ENCODE data around the gene ITGA8. TPM values are rescaled to one million over a fixed set of nuclear protein-coding genes. Genes with fewer than 3 reads are reported as not detected.

Gene ITGA8
- total and polyA plus RNA-seq, 8 donors = 1.7 to 55.8 (median 22.0) TPM

DNA sequence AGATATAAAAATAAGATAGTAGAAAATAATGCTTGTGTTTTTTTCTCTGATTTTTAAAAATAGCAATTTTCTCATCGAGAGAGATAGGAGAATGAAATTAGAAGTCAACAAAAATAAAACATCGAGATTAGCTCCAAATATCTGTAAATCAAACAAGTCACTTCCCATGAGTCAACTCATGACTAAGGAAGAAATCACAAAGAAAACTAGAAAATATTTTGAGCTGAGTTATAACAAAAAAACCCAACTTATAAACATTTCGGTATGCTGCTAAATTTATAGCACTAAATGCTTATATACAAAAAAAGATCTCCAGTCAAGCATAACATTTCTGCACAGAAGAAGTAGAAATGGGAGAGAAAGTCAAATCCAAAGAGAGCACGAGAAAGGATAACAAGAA lies 140.1 kb downstream of the ITGA8 start:
- intact Hi-C loops (cut with DNase I; ENCODE audit: low total_unique reads) = no loop called here
- no peak for TF ChIP-seq POLR2AphosphoS5 (IDR thresholded peaks at IDR 0.05)
- no peak for TF ChIP-seq POLR2A (IDR thresholded peaks at IDR 0.05)
- TF ChIP-seq EP300 (IDR thresholded peaks at IDR 0.05) = no peak
- TF ChIP-seq, protein P1, sequence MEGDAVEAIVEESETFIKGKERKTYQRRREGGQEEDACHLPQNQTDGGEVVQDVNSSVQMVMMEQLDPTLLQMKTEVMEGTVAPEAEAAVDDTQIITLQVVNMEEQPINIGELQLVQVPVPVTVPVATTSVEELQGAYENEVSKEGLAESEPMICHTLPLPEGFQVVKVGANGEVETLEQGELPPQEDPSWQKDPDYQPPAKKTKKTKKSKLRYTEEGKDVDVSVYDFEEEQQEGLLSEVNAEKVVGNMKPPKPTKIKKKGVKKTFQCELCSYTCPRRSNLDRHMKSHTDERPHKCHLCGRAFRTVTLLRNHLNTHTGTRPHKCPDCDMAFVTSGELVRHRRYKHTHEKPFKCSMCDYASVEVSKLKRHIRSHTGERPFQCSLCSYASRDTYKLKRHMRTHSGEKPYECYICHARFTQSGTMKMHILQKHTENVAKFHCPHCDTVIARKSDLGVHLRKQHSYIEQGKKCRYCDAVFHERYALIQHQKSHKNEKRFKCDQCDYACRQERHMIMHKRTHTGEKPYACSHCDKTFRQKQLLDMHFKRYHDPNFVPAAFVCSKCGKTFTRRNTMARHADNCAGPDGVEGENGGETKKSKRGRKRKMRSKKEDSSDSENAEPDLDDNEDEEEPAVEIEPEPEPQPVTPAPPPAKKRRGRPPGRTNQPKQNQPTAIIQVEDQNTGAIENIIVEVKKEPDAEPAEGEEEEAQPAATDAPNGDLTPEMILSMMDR (IDR thresholded peaks at IDR 0.05) = no peak
- Histone ChIP-seq H3K4me3 (no peak overlapping the region), H3K36me3 (no peaks in the 10 kb centered on the region), H3K27me3 (no peaks in the 10 kb centered on the region), H3K9me3 (no peaks in the 10 kb centered on the region), H3K4me1 (no peaks in the 10 kb centered on the region), H3K27ac (no peak overlapping the region)
- DNase-seq = no peak
- WGBS, 5 donors = 42 to 70% (median 63%) methylated on average over 4 of the region's 4 CpGs

DNA sequence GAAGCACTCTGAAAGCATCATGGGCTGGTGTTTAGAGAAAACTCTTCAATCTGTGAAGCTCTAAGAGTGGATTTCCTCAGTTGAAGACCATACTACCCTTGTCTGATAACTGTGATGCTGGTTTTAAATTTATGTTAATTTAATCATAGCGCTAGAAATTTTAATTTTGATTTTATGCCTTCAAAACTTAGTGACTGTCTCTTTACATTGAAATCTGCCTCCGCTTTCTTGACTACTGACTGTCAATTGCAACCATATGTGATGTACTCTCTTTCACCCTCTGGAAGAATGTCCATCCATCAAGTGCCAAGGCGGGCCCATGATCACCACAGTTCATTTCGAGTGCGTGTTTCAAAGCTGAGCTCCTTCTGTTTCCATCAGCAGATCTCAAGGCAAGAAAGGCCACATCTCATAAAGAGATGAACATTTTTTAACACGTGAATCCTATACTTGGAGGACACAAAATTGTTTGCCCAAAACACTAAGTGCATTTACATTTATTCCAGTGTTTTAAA lies 147.1 kb downstream of the ITGA8 start:
- Histone ChIP-seq H3K27ac (no peak overlapping the region), H3K4me1 (peaks cover 0 to 10% (median 4%) of the 10 kb centered on the region in 4 donors), H3K27me3 (no peaks in the 10 kb centered on the region), H3K9me3 (no peaks in the 10 kb centered on the region), H3K4me3 (no peak overlapping the region), H3K36me3 (no peaks in the 10 kb centered on the region)
- WGBS, 5 donors = 77 to 88% (median 87%) methylated on average over 6 of the region's 6 CpGs
- no peak for DNase-seq
- intact Hi-C loops (cut with DNase I; ENCODE audit: low total_unique reads) = no loop called here
- no peak for TF ChIP-seq POLR2A (IDR thresholded peaks at IDR 0.05)
- no peak for TF ChIP-seq EP300 (IDR thresholded peaks at IDR 0.05)
- no peak for TF ChIP-seq POLR2AphosphoS5 (IDR thresholded peaks at IDR 0.05)
- TF ChIP-seq, protein P1 (IDR thresholded peaks at IDR 0.05) = no peak

DNA sequence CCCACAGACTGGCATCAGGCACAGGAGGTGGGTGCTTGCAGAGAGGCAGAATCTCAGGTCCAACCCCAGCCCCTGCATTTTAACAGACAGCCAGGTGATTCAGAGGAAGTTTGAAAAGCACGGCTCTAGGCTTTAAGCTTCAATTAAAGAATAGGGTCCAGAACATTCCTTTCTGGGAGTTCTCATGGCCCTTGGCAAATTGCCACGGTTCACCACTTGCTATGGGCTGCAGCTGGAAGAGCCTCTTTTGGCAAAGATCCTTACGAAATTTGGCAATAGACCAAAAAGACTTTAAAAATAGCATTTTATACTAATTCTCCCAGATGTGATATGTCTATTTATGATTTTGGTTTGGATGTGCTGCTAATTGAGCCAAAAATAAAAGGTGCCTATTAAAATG lies 148.1 kb downstream of the ITGA8 start:
- no peak overlapping the region for H3K27ac ChIP-seq
- H3K4me1 ChIP-seq = peaks cover 0 to 10% (median 4%) of the 10 kb centered on the region in 4 donors
- H3K36me3 ChIP-seq = no peaks in the 10 kb centered on the region
- intact Hi-C loops (cut with DNase I; ENCODE audit: low total_unique reads) = no loop called here
- no peak overlapping the region for H3K4me3 ChIP-seq
- H3K9me3 ChIP-seq = no peaks in the 10 kb centered on the region
- peak in 1 of 2 donors; percentile 72 for DNase-seq
- no peaks in the 10 kb centered on the region for H3K27me3 ChIP-seq
- 15 to 39% (median 28%) methylated on average over 2 to 3 of the region's 3 CpGs for WGBS, 5 donors
- no peak for TF ChIP-seq EP300 (IDR thresholded peaks at IDR 0.05)
- TF ChIP-seq POLR2A (IDR thresholded peaks at IDR 0.05) = no peak
- no peak for TF ChIP-seq POLR2AphosphoS5 (IDR thresholded peaks at IDR 0.05)
- TF ChIP-seq, protein P1 (IDR thresholded peaks at IDR 0.05) = no peak

DNA sequence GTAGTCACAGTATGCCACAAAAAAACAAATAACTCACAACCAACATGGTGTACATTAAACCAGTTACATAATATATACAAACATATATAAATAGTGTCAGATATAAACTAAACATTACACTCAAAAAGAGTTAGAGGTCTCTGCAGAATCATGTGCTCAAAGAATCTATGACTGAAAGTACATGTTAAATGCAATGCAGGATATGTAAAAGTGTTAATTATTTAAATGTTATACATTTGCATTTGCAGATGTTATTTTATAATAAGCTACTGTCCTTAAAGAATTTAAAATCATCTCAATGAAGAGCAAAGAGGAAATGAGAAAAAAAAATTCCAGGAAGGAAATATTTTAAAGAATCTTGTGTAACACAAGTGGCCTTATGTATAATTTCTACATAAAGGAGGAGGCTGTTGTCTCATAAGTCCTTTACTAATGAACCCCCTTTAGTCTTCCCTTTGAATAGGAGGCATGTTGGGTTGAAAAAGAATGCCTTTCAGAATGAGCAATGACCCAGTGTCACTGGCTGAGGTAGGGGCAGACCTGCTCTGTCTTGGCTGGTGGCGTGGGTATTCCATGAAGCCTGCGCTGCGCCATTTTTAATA lies 148.9 kb downstream of the ITGA8 start:
- intact Hi-C loops (cut with DNase I; ENCODE audit: low total_unique reads) = no loop called here

More for the DNA sequence above, 148.9 kb downstream of the ITGA8 start:
- Histone ChIP-seq H3K27me3 (no peaks in the 10 kb centered on the region), H3K4me1 (peaks cover 0 to 10% (median 4%) of the 10 kb centered on the region in 4 donors), H3K36me3 (no peaks in the 10 kb centered on the region), H3K4me3 (no peak overlapping the region), H3K27ac (no peak overlapping the region), H3K9me3 (no peaks in the 10 kb centered on the region)
- no peak for DNase-seq
- no peak for TF ChIP-seq POLR2A (IDR thresholded peaks at IDR 0.05)
- TF ChIP-seq, protein P1 (IDR thresholded peaks at IDR 0.05) = no peak
- no peak for TF ChIP-seq POLR2AphosphoS5 (IDR thresholded peaks at IDR 0.05)
- TF ChIP-seq EP300 (IDR thresholded peaks at IDR 0.05) = no peak
- WGBS, 5 donors = 94 to 97% (median 96%) methylated on average over 3 of the region's 3 CpGs

Measured in stomach (tissue), 9 donors.